IPS-18a (cell line): ENCODE results near the gene CTTN.

Experiments
- H3K27ac ChIP-seq: one replicate; pipeline ENCODE4 v1.5.1; 2013; ENCODE audit warnings: low read length
- H3K27me3 ChIP-seq: one replicate; pipeline ENCODE4 v1.6.1; 2013; ENCODE audit warnings: mild to moderate bottlenecking, low read length; ENCODE audit not compliant: control insufficient read depth, insufficient read depth
- H3K36me3 ChIP-seq: one replicate; pipeline ENCODE4 v1.6.1; 2013; ENCODE audit warnings: low read depth, low read length; ENCODE audit not compliant: control insufficient read depth
- H3K4me1 ChIP-seq: one replicate; pipeline ENCODE4 v1.6.1; 2013; ENCODE audit warnings: low read depth, low read length; ENCODE audit not compliant: control insufficient read depth
- H3K4me3 ChIP-seq: one replicate; pipeline ENCODE4 v1.5.1; 2013; ENCODE audit warnings: low read length
- H3K9ac ChIP-seq: one replicate; pipeline ENCODE4 v1.6.1; 2013; ENCODE audit warnings: mild to moderate bottlenecking, low read length, moderate library complexity
- H3K9me3 ChIP-seq: one replicate; pipeline ENCODE4 v1.6.1; 2013; ENCODE audit warnings: low read depth, low read length; ENCODE audit not compliant: control insufficient read depth

CTTN gene

GRCh38 chr11:70364178-70364577 is 34.2 kb upstream of the CTTN start:
- Histone ChIP-seq H3K4me3 (no peak overlapping the region), H3K27ac (no peak overlapping the region), H3K27me3 (no peaks in the 10 kb centered on the region), H3K36me3 (peaks cover 70% of the 10 kb centered on the region), H3K4me1 (no peaks in the 10 kb centered on the region), H3K9me3 (no peaks in the 10 kb centered on the region), H3K9ac (no peak overlapping the region)

DNA sequence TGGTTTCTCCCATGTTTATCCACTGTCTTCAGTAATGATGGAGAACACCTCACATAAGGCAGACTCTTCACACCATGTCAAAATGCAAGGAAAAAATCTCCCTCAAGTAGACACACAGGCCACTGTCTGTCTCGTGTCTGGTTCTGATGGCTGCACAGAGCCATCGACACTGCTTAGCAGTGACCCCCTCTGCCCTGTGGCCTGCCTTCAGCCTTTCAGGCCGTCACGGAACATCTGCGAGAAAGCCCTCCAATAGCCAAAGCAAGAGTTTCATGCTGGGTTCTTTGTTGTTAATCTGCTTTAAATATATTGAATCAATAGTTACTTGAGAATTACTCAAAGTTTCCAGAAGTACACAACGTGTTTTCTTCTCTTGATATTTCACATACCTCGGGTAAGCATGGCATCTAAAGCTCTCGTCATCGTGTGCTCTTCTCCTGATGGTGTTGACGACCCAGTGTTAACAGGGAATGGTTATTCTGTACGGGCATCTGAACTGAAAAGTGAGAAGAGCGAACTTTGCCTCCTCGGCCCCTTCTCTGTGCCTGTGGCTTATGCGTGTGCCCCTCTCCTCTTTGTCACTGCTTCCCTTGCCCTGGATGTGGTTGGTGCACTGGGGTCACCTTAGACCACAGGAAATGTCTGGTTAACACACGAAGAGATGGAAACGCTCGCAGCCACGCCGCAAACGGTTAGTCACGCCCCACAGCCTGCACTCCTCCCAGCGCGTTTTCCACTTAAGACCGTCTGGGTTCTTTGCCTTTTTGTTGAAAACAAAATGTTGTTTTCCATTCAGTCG is 33.4 kb upstream of the CTTN start:
- Histone ChIP-seq H3K36me3 (peaks cover 62% of the 10 kb centered on the region), H3K27ac (no peak overlapping the region), H3K4me1 (no peaks in the 10 kb centered on the region), H3K4me3 (no peak overlapping the region), H3K27me3 (no peaks in the 10 kb centered on the region), H3K9ac (no peak overlapping the region), H3K9me3 (no peaks in the 10 kb centered on the region)

DNA sequence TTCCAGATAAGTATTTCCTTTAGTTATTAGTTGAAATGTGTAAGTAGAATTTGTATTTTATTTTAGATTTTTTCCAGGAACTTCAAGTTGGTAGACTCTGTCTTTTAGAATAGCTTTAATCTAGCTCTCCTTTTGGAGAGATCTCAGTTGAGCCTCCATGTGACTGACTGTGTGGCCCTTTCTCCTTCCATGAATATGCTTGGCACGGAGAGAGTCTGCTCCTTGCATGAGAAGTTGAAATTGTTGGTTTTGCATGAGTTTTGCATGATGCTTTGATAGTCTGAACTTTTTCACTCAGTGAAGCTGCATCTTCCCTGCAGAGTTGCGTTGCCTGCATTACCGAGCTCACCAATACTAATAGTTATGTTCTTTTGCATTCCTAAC is 32.8 kb upstream of the CTTN start:
- no peaks in the 10 kb centered on the region for H3K4me1 ChIP-seq
- no peak overlapping the region for H3K9ac ChIP-seq
- H3K4me3 ChIP-seq: no peak overlapping the region
- H3K27me3 ChIP-seq: no peaks in the 10 kb centered on the region
- no peak overlapping the region for H3K27ac ChIP-seq
- H3K9me3 ChIP-seq: no peaks in the 10 kb centered on the region
- peaks cover 60% of the 10 kb centered on the region for H3K36me3 ChIP-seq

- Histone ChIP-seq H3K4me1 (no peaks in the 10 kb centered on the region), H3K36me3 (peaks cover 52% of the 10 kb centered on the region), H3K4me3 (no peak overlapping the region), H3K9ac (no peak overlapping the region), H3K27me3 (no peaks in the 10 kb centered on the region), H3K9me3 (no peaks in the 10 kb centered on the region), H3K27ac (no peak overlapping the region)
These were observed 31.3 kb upstream of the CTTN start for GRCh38 chr11:70367071-70367470.

DNA sequence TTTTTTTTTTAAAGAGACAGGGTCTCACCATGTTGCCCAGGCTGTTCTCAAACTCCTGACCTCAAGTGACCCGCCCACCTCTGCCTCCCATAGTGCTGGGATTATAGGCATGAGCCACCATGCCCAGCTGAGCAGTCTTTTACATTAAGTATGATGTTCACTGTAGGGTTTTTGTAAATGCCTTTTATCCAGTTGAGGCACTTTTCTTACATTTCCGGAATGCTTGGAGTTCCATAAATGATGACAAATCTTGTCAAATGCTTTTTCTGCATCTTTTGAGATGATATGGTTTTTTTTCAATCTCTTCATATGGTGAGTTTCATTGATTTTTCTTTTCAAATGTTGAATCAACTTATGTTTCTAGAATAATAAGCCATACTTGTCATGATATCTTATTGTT is 29.4 kb upstream of the CTTN start:
- Histone ChIP-seq H3K4me1 (no peaks in the 10 kb centered on the region), H3K9me3 (no peaks in the 10 kb centered on the region), H3K9ac (no peak overlapping the region), H3K4me3 (no peak overlapping the region), H3K27ac (no peak overlapping the region), H3K36me3 (peaks cover 51% of the 10 kb centered on the region), H3K27me3 (no peaks in the 10 kb centered on the region)

DNA sequence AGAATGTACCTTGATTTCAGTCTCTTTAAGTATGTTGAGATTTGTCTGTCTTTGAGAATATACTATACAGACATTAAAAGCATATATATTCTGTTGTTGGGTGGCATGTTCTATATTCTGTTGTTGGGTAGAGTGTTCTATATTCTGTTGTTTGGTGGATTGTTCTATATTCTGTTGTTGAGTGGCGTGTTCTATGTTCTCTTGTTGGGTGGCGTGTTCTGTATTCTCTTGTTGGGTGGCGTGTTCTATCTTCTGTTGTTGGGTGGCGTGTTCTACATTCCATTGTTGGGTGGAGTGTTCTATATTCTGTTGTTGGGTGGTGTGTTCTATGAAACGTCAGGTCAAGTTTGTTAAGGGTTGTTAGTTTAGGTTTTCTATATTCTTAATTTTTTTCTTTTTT is 27.1 kb upstream of the CTTN start:
- Histone ChIP-seq H3K9ac (no peak overlapping the region), H3K27me3 (no peaks in the 10 kb centered on the region), H3K4me1 (no peaks in the 10 kb centered on the region), H3K27ac (no peak overlapping the region), H3K9me3 (no peaks in the 10 kb centered on the region), H3K4me3 (no peak overlapping the region), H3K36me3 (peaks cover 55% of the 10 kb centered on the region)

GRCh38 chr11:70372076-70372475 is 26.3 kb upstream of the CTTN start:
- Histone ChIP-seq H3K27me3 (no peaks in the 10 kb centered on the region), H3K9me3 (no peaks in the 10 kb centered on the region), H3K27ac (no peak overlapping the region), H3K4me3 (no peak overlapping the region), H3K4me1 (no peaks in the 10 kb centered on the region), H3K9ac (no peak overlapping the region), H3K36me3 (peaks cover 60% of the 10 kb centered on the region)

DNA sequence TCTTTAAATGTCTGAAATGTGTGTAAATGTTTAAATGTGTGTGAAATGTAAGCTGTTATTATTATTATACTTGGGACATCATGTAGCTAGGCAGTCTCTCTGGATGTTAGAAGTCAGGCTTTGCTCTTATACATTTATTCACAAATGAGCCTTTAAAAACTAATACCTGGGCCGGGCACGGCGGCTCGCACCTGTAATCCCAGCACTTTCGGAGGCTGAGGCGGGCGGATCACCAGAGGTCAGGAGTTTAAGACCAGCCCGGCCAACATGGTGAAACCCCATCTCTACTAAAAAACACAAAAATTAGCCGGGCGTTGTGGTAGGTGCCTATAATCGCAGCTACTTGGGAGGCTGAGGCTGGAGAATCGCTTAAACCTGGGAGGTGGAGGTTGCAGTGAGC is 21.7 kb upstream of the CTTN start:
- no peaks in the 10 kb centered on the region for H3K4me1 ChIP-seq
- no peak overlapping the region for H3K4me3 ChIP-seq
- H3K27ac ChIP-seq: no peak overlapping the region
- H3K27me3 ChIP-seq: no peaks in the 10 kb centered on the region
- no peak overlapping the region for H3K9ac ChIP-seq
- no peaks in the 10 kb centered on the region for H3K9me3 ChIP-seq
- peaks cover 63% of the 10 kb centered on the region for H3K36me3 ChIP-seq

- Histone ChIP-seq H3K27ac (no peak overlapping the region), H3K9me3 (no peaks in the 10 kb centered on the region), H3K27me3 (no peaks in the 10 kb centered on the region), H3K36me3 (peaks cover 56% of the 10 kb centered on the region), H3K4me3 (no peak overlapping the region), H3K4me1 (no peaks in the 10 kb centered on the region), H3K9ac (no peak overlapping the region)
These were observed 20.7 kb upstream of the CTTN start for GRCh38 chr11:70377645-70378044.

- Histone ChIP-seq H3K27me3 (no peaks in the 10 kb centered on the region), H3K27ac (no peak overlapping the region), H3K4me3 (no peak overlapping the region), H3K9me3 (no peaks in the 10 kb centered on the region), H3K4me1 (no peaks in the 10 kb centered on the region), H3K36me3 (peaks cover 49% of the 10 kb centered on the region), H3K9ac (no peak overlapping the region)
These were observed 19.7 kb upstream of the CTTN start for GRCh38 chr11:70378506-70379134.

DNA sequence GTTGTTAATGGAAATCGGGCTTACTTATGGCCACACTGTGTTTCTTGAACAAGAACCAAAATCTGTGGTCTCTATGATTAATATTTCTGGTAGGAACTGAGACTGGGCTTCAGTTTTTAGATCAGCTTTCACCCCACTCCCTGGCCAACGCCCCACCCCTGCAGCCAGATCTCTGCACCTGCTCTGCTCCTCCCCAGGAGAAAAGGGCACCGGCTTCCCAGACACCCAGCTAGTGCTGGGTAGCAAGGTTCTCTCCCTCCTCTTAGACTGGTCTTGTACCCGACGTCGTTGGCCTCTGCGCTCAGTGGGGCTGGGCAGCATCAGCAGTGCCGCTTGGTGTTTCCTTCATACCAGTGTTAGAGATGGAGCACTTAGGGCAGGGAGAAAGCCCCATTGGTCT is 17.0 kb upstream of the CTTN start:
- Histone ChIP-seq H3K9me3 (no peaks in the 10 kb centered on the region), H3K4me3 (no peak overlapping the region), H3K27ac (no peak overlapping the region), H3K4me1 (no peaks in the 10 kb centered on the region), H3K9ac (no peak overlapping the region), H3K27me3 (no peaks in the 10 kb centered on the region), H3K36me3 (peaks cover 33% of the 10 kb centered on the region)
